SK-N-MC (cell line): Measurements from ENCODE around the gene SDK1.

ENCODE experiments used
- EZH2 ChIP-seq: fragments of 200-600 bp; sonication (generic); IDR thresholded peaks from one replicate; pipeline ENCODE4 v1.6.1; 2017; ENCODE audit warnings: antibody characterized with exemption
- POLR2AphosphoS5 ChIP-seq: IDR thresholded peaks from 2 replicates; pipeline ENCODE4 v1.6.1; 2012; ENCODE audit warnings: mild to moderate bottlenecking, low read depth, low read length, borderline replicate concordance

DNA sequence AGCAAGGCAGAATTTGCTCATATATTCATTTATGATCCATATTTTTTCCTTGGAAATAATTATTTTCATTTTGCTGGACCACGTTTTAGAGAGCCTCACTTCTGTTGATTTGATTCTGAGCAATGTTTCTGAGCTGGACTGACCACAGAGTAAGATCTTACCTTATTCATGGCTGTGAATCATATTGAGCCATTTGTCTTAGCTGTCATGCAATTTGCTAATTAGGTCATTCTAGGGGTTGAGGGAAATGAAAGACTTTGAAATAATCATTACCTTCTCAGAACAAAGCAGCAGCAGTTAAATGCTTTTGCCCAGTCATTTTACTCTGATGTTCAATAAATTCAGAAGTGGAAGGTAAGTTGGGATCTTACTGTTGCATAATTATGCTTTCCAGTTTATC lies 251.4 kb downstream of the SDK1 start:
- TF ChIP-seq POLR2AphosphoS5 (no peak), EZH2 (no peak)
